ENCODE results near the gene LASP1.
"Not testable (repeated sequence)": the region's sequence is repeated elsewhere in the genome, so short reads cannot be mapped to it uniquely, and the experiment has no call there.

Gene LASP1

DNA sequence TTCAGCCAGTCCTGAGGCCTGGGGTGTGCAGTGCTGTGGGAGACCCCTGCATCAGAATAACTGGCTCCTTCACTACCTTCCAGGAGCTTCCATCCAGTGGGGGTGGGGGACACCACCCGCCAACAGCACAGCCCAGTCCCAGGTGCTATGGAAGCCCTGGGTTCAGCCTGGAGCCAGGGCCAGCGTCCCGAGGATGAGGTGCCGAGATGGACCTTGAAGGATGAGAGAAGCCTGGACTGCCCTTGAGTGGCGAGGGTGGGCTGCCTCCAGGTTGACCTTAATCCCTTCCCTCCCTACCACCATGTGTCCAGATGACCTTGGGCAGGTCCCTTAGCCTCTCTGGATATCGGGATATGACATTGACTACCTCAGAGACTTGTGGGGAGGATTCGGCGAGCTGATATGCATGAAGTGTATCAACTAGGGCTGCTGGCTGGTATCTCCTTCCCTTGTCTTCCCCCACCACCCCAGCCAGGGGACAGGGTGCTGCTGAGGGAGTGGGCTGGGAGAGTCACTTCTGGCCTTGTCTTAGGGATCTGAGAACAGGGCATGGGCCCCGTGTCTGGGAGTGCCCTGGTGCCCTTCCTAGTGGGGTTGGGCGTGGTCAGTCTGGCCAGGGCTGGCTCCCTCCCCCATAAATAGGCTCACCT, 41.3 kb downstream of the LASP1 start:
- no peak for DNase-seq

DNA sequence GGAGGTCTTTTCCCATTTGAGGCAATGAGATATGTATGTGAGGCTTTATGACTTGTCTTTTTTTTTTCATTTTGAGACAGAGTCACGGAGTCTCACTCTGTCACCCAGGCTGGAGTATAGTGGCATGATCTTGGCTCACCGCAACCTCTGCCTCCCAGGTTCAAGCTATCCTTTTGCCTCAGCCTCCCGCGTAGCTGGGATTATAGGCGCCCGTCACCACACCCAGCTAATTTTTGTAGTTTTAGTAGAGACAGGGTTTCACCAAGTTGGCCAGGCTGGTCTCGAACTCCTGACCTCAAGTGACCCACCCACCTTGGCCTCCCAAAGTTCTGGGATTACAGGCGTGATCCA, 41.8 kb downstream of the LASP1 start:
- DNase-seq = not testable (repeated sequence)

DNA sequence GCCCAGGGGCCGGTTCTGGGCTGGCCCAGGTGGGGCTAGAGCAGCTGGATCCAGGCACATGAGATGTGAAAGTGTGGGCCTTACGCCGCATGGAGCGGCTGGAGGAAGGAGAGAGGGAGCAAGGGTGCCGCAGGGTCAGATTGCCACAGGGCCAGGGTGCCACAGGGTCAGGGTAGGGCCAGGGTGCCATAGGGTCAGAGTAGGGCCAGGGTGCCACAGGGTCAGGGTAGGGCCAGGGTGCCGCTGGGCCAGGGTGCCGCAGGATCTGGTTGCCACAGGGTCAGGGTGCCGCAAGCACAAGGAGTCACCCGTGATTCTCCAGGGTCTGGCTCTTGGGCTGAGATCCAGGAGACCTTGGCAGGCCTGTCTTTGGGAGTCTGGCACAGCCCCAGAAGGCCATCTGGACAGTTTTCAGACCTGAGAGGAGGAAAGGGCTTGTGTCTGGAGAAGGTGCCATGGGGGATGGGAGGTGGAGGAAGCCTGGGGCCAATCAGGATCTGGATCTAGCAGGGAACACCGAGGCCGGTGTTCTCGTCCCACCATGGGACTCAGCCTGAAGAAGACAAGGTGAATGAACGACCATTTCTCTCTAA, 42.5 kb downstream of the LASP1 start:
- no peak for DNase-seq

DNA sequence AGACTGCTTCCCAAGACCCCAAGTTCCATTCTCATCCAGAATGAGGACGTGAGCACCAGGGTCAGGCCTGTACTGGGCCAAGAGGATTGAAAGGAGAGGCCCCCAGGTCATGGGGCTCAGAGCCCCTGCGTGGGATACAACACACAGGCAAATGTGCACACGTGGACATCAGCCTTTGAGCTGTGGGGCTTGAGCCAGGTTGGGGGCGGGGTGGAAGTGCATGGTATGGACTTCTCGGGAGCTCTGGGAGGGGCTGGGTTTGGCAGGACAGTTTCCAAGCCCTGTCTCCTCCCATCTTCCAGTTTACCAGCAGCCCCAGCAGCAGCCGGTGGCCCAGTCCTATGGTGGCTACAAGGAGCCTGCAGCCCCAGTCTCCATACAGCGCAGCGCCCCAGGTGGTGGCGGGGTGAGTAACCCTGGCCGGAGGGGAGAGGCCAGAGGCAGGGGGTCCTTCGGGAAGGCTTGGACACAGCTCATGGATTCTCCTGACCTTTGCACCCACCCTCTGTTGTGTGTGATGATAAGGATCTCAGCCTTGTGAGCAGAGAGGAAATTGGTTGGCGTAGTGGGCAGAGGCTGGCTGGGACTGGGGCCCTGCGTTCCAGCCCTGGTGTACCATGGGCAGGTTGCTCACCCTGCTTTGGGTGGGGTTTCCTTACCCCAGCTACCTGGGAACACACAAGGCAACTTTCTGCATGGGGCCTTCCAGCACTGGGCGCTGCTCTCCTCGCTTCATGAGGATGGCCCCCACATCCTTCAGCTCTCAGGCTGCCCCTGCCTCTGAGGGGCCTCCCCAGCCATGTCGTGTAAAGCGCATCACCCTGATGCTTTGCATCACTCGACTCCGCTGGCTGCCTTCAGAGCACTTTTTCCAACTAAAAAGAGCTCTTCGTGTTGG, 45.1 kb downstream of the LASP1 start:
- DNase-seq = no peak

DNA sequence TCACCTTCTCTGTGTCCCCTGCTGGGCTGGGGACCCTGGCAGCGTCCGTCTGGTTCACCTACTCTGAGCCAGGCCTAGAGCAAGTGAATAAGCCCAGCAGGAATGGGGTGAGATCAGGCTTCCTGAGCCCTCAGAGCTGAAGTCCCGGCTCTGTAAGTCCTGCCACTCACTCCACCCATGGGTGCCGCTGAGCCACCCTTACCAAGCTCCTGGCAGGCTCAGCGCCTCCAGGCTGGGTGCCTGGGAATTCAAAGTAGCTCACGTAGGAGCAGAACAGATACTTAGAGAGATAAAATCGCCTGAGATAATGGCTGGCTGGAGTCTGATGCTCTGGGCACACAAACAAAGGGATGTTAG, 45.8 kb downstream of the LASP1 start:
- DNase-seq = no peak

DNA sequence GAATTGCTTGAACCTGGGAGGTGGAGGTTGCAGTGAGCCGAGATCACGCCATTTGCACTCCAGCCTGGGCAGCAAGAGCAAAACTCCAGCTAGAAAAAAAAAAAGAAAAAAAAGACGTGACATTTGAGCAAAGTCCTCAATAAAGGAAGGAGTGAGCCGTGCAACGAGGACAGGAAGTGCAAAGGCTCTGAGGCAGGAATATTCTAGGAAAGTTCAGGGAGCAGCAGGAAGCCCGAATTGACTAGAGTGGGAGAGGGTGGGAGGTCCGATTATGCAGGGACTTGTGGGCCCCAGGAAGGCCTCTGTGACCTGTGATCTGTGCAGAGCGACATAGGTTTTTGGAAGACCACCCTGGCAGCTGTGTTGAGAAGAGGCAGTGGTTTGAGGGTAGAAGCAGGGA, 46.9 kb downstream of the LASP1 start:
- no peak for DNase-seq

DNA sequence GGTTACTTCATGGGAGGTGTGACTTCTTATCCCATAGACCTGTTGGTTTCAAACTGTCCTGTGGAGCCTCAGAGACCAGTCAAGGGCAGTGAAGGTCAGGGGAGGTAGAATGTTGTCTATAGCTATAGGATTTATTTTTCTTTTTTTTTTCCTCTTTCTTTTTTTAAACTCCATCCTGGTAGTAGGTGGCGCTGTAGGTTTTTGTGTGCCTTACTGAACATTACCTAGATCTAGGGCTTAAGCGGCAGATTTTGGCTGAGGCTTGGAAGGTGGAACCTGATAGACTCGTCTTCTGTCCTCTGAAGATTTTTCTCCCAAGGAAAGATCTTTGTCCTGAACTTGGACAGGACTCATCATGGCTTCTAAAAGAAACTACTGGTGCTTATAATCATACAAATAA, 47.4 kb downstream of the LASP1 start:
- no peak for DNase-seq

DNA sequence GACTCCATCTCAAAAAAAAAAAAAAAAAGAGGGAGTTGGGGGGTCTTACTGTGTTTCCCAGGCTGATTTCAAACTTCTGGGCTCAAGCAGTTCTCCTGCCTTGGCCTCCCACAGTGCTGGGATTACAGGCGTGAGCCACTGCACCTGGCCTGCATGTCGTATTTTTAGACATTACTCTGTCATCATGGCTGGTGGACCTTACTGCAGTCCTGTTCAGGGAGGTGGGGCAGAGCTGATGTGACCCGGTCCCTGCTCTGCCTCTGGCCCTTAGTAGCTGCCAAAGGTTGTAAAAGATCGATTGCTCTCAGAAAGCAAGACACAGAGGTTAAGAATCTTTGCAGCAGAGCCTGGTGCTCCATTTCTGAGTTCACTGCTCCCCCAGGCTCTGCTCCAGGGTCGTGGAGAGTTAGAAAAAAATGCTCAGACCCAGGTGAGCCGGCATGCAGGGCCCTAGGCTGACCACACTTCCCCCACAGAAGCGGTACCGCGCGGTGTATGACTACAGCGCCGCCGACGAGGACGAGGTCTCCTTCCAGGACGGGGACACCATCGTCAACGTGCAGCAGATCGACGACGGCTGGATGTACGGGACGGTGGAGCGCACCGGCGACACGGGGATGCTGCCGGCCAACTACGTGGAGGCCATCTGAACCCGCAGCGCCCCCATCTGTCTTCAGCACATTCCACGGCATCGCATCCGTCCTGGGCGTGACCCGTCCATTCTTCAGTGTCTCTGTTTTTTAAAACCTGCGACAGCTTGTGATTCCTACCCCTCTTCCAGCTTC, 48.5 kb downstream of the LASP1 start:
- no peak for DNase-seq

DNA sequence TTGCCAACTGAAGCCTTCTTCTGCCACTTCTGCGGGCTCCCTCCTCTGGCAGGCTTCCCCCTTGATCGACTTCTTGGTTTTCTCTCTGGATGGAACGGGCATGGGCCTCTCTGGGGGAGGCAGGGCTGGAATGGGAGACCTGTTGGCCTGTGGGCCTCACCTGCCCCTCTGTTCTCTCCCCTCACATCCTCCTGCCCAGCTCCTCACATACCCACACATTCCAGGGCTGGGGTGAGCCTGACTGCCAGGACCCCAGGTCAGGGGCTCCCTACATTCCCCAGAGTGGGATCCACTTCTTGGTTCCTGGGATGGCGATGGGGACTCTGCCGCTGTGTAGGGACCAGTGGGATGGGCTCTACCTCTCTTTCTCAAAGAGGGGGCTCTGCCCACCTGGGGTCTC, 49.1 kb downstream of the LASP1 start:
- DNase-seq = no peak

DNA sequence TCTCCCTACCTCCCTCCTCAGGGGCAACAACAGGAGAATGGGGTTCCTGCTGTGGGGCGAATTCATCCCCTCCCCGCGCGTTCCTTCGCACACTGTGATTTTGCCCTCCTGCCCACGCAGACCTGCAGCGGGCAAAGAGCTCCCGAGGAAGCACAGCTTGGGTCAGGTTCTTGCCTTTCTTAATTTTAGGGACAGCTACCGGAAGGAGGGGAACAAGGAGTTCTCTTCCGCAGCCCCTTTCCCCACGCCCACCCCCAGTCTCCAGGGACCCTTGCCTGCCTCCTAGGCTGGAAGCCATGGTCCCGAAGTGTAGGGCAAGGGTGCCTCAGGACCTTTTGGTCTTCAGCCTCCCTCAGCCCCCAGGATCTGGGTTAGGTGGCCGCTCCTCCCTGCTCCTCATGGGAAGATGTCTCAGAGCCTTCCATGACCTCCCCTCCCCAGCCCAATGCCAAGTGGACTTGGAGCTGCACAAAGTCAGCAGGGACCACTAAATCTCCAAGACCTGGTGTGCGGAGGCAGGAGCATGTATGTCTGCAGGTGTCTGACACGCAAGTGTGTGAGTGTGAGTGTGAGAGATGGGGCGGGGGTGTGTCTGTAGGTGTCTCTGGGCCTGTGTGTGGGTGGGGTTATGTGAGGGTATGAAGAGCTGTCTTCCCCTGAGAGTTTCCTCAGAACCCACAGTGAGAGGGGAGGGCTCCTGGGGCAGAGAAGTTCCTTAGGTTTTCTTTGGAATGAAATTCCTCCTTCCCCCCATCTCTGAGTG, 49.6 kb downstream of the LASP1 start:
- DNase-seq = no peak

DNA sequence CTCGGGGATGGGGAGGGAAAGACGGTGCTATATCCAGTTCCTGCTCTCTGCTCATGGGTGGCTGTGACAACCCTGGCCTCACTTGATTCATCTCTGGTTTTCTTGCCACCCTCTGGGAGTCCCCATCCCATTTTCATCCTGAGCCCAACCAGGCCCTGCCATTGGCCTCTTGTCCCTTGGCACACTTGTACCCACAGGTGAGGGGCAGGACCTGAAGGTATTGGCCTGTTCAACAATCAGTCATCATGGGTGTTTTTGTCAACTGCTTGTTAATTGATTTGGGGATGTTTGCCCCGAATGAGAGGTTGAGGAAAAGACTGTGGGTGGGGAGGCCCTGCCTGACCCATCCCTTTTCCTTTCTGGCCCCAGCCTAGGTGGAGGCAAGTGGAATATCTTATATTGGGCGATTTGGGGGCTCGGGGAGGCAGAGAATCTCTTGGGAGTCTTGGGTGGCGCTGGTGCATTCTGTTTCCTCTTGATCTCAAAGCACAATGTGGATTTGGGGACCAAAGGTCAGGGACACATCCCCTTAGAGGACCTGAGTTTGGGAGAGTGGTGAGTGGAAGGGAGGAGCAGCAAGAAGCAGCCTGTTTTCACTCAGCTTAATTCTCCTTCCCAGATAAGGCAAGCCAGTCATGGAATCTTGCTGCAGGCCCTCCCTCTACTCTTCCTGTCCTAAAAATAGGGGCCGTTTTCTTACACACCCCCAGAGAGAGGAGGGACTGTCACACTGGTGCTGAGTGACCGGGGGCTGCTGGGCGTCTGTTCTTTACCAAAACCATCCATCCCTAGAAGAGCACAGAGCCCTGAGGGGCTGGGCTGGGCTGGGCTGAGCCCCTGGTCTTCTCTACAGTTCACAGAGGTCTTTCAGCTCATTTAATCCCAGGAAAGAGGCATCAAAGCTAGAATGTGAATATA, 50.8 kb downstream of the LASP1 start:
- DNase-seq = no peak

DNA sequence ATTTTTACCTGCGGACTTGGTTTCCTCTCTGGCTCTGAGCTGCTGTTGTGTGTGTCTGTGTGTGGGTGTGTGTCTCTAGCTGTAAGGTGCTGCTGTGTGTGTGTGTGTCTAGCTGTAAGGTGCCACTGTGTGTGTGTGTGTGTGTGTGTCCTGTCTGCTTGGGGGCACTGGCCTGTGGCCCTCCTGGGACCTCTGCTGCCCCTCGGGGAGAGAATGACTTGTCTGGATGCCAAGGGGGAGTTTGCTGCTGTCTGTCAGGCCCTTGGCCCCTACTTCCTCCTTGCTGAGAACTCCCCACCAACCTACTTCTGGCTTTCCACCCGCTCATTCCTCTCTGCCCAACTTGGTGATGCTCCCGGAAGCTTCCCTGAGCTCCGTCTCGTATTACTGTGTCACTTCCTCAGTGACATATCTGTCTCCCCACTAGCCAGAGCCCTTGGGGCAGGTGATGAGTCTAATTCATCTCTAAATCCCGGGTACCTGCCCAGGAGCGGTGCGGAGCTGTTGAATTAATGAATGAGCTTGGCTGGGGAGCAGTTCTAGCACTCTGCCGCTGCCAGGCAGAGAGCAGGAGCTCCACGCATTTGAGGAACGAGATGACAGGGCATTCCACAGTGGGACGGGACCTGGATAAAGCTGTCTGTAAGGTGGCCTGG, 52.0 kb downstream of the LASP1 start:
- DNase-seq = no peak

DNA sequence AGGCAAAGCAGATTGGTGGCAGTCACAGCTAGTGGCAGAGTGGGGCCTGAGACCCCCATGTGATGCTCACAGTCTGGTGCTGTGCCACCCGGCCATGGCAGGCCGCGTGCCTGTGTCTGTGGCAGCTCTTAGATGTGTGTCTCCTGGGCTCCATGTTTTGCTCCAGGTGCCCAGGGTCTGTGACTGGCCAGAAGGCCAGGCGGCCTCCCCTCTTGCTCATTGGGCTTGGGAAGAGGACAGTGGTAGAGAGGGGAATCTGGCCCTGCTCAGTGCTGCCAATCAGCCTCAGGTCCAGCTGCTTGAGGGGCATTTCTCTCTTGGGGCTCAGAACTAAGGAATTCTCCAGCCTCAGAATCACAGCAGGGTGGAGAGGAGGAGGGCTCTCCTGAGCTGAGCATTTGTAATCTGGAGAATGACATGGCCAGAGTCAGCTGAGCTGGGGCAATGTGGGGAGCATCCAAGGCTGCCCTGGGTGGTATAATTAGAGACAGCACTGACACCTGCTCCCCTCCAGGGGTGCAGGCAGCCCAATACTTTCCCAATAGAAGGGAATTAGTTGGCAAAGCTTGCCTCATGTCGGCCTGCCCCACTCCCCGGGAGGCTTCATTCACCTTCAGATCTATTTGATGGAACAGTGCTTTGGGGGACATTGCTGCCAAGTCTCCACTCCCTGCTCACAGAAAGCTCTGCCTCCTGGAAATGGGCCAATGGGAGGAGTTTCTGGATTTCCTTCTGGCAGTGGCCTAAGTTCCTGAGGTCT, 52.9 kb downstream of the LASP1 start:
- no peak for DNase-seq

DNA sequence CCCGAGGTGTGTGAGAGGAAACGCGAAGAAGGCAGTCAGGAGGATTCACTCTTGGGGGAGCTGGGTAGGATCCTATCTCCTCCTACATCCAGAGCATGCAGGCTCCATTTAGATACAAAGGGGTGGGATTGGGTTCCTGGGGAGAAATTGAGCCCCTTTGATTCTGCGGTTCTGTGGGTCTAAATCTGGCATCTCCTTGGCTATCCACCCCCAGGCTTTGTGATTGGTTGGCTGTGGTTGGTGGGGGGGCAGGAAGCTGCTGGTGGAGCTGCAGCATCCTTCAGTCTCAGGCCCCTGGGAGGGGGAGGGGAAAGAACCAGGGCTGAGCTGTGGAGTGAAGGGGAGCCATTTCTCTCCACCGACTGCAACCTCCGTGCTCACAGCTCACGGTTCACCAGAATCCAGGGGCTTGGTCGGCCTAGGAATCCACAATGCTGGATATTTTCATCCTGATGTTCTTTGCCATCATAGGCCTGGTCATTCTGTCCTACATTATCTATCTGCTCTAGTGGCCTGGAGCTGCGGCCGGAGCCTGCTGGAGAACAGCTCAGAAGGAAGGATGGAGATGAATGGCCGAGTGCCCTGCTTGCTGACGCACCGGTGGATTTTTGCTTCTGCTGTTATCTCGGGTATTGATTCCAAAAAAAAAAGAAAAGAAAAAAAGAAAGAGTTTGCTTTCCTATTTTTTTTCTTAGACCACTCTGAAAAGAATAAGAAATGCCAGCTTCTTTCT, 55.6 kb downstream of the LASP1 start, which contains the start of gene LASP1NB:
TSS of gene LASP1NB (plus strand) at position 352 of the 733 bp plus-strand sequence.
- no peak for DNase-seq

DNA sequence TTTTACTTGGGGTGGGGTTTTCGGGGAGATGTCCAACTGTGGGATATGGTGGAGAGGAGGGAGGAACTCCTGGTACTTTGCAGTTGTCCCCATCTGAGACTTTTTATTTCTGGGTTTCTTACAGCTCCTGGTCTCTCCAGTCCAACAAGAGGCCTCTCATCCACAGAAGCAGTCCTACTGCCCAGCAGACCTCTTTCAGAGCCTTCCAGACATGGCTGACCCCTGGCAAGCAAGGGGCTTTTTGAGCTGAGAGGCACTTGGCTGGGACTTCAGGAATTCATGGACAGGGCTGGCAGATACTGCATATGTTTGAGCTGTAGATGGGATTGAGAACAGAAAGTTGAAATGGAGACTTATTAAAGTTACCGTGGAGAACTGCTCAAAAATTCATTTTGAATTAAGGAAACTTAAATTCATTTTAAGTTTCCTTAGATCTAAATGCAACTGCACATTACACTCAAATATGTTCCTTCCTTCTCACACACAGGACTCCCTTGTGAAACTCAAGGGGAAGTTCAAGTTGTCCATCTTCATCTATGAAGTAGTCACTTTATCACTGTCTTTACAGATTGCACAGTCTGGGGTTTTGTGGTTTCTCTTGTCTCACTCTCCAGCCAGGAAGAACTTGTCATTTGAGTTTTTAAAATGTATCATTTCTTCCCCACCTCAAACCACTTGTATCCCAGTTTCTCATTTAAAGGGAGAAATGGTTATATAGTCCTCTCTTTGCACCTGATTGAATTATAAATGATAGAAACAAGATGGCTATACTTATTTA, 56.6 kb downstream of the LASP1 start:
- peak; percentile 96 for DNase-seq

DNA sequence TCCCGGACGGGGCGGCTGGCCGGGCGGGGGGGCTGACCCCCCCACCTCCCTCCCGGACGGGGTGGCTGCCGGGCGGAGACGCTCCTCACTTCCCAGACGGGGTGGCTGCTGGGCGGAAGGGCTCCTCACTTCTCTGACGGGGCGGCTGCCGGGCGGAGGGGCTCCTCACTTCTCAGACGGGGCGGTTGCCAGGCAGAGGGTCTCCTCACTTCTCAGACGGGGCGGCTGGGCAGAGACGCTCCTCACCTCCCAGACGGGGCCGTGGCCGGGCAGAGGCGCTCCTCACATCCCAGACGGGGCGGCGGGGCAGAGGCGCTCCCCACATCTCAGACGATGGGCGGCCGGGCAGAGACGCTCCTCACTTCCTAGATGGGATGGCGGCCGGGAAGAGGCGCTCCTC, 60.9 kb downstream of the LASP1 start:
- not testable (repeated sequence) for DNase-seq

DNA sequence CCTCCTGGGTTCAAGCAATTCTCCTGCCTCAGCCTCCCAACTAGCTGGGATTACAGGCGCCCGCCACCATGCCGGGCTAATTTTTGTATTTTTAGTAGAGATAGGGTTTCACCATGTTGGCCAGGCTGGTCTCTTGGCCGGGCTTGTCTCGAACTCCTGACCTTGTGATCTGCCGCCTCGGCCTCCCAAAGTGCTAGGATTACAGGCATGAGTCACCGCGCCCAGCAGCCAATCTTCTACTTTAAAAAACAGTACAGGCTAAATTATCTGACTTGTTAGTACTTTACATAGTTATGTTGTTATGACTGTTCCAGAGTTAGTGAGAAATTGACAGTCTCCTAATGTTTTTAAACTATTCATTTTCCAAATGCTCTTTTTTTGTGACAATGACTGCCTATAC, 64.1 kb downstream of the LASP1 start:
- DNase-seq = not testable (repeated sequence)

DNA sequence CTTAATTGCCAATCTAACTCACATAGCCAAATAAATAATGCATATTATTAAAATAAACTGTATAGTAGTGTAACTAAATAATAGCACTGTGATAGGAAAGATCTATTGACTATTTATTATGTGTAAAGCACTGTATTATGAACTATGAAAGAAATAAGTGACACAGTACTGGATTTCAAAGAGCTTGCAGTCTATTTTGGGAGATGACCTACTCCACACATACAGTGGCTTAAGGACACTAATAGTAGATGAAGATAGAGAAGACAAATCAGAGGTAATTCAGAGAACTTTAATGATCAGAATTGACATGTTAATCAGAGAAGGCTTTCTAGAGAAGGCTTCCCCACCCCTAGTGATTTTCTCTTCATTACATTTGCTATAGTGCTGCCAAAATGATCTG, 70.1 kb downstream of the LASP1 start:
- DNase-seq = no peak

DNA sequence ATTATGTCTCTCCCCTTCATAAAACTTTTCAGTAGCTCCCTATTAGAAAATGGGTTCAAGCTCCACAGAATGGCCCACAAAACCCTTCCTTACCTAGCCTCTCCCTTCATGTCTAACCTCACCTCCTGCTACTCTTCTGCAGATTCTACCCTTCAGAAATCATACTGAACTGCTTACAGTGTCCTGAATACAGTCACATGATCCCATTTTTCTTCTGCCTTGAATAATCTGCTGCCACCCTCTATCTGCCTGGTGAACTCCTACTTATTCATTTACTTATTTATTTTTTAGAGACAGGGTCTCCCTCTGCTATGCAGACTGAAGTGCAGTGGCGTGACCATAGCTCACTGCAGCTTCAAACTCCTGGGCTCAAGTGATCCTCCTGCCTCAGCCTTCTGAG, 70.5 kb downstream of the LASP1 start:
- no peak for DNase-seq

All from SIG-M5 (cell line).